ENCODE measurements around the gene CDH4. TPM values are rescaled to one million over a fixed set of nuclear protein-coding genes. Genes with fewer than 3 reads are reported as not detected.

CDH4 gene
- total and polyA plus RNA-seq, 2 of the 8 experiments (the other 6 are each of a cell fraction or from before 2014, with no cell fraction given) = 4.3 to 7.9 TPM

- ChIA-PET POLR2A (ENCODE audit: partially characterized antibody) (no interaction called here), CTCF (ENCODE audit: partially characterized antibody) (interaction anchor here (0.9 to 1.7 kb wide), 2 partner anchors 10 to 55 kb away, joined by 3 to 4 read pairs; no protein-coding TSS in a partner anchor)
- Histone ChIP-seq H2AK5ac (ENCODE audit: low read depth, low read length) (no peak overlapping the region), H3K18ac (ENCODE audit: extremely low read depth, low read length) (no peak overlapping the region), H2BK20ac (ENCODE audit: low read length) (no peak overlapping the region), H3K79me1 (ENCODE audit: low read depth, low read length) (no peaks in the 10 kb centered on the region), H4K5ac (ENCODE audit: insufficient read length, low read depth, low read length) (no peak overlapping the region), H2BK120ac (replicated peaks; ENCODE audit: low read depth, low read length) (no peak overlapping the region), H2BK15ac (ENCODE audit: low read length) (no peak overlapping the region), H3K27me3 (replicated peaks in 1 of 4; ENCODE audit: control insufficient read depth in 3 of 4, extremely low read depth in 1 of 4, insufficient read depth in 3 of 4, low read length in 3 of 4) (peaks cover 4 to 29% (median 10%) of the 10 kb centered on the region in 4 experiments), H2AFZ (ENCODE audit: low read length) (no peak overlapping the region), H2BK12ac (ENCODE audit: low read depth, low read length) (no peak overlapping the region), H3K4me2 (ENCODE audit: insufficient read depth in 1 of 2, low read depth in 2 of 2, low read length in 2 of 2) (no peak overlapping the region), H3K4ac (replicated peaks; ENCODE audit: insufficient read length, low read depth, low read length) (no peak overlapping the region), H4K8ac (ENCODE audit: extremely low read depth, insufficient read depth, low read length) (no peak overlapping the region), H2BK5ac (ENCODE audit: low read depth, low read length) (no peak overlapping the region), H4K20me1 (replicated peaks in 1 of 2; ENCODE audit: control insufficient read depth in 1 of 2, insufficient read depth in 2 of 2, low read length in 2 of 2) (no peaks in the 10 kb centered on the region), H3K4me1 (replicated peaks in 1 of 4; ENCODE audit: control insufficient read depth in 3 of 4, insufficient read depth in 4 of 4, low read length in 3 of 4) (no peaks in the 10 kb centered on the region), H4K91ac (replicated peaks; ENCODE audit: insufficient read length, low read length) (no peak overlapping the region), H3K14ac (ENCODE audit: insufficient read length) (no peak overlapping the region), H3K4me3 (ENCODE audit: extremely low read depth in 1 of 4, insufficient read depth in 2 of 4, low read depth in 3 of 4, low read length in 4 of 4) (no peak overlapping the region), H3K79me2 (ENCODE audit: control insufficient read depth in 1 of 2, insufficient read depth in 2 of 2, low read length in 2 of 2) (no peaks in the 10 kb centered on the region), H3K36me3 (ENCODE audit: control insufficient read depth in 2 of 4, insufficient read depth in 4 of 4, low read length in 3 of 4) (no peaks in the 10 kb centered on the region), H3K23ac (ENCODE audit: insufficient read length) (no peak overlapping the region), H3K27ac (ENCODE audit: low read depth, low read length) (no peak overlapping the region; the same call in 1 of the 2 replicates), H3K23me2 (ENCODE audit: low read depth, low read length) (no peaks in the 10 kb centered on the region), H3K9me3 (ENCODE audit: insufficient read depth in 2 of 2, low read depth in 1 of 2, low read length in 1 of 2) (peaks cover 0 to 1% of the 10 kb centered on the region in 2 experiments; a peak in 1 of 4 replicates), H3K9ac (replicated peaks in 1 of 4; ENCODE audit: extremely low read depth in 1 of 4, low read depth in 3 of 4, low read length in 3 of 4) (no peak overlapping the region; a peak in 1 of 7 replicates), H3K56ac (replicated peaks; ENCODE audit: insufficient read length, low read depth, low read length) (no peak overlapping the region)
- DNase-seq (ENCODE audit: low read depth in 1 of 2, low spot score in 2 of 2) = no peak
- TF ChIP-seq MAFK (IDR thresholded peaks at IDR 0.05; ENCODE audit: low read depth, low read length) (no peak), ASH2L (IDR thresholded peaks at IDR 0.05; ENCODE audit: low read length) (no peak), BACH1 (IDR thresholded peaks at IDR 0.05; ENCODE audit: low read length) (no peak), GABPA (IDR thresholded peaks at IDR 0.05; ENCODE audit: borderline replicate concordance, insufficient read depth, low read length) (no peak), USF2 (IDR thresholded peaks at IDR 0.05; ENCODE audit: low read length) (no peak), RAD21 (IDR thresholded peaks at IDR 0.05 in 1 of 2, conservative IDR thresholded peaks at IDR 0.05 in 1 of 2; ENCODE audit: low read depth in 2 of 2, low read length in 2 of 2) (no peak), CHD2 (IDR thresholded peaks at IDR 0.05; ENCODE audit: low read length) (no peak), EP300 (IDR thresholded peaks at IDR 0.05; ENCODE audit: borderline replicate concordance in 1 of 2, low read depth in 2 of 2, low read length in 2 of 2) (no peak), TAF1 (IDR thresholded peaks at IDR 0.05; ENCODE audit: low read depth, low read length) (no peak), CBX5 (IDR thresholded peaks at IDR 0.05; ENCODE audit: low read depth, low read length) (no peak), RFX5 (IDR thresholded peaks at IDR 0.05; ENCODE audit: borderline replicate concordance, low read depth, low read length) (no peak)
- WGBS, 2 experiments (ENCODE audit: extremely low coverage in 1 of 2, insufficient coverage in 1 of 2, insufficient read length in 1 of 2, insufficient replicate concordance in 2 of 2, low coverage in 1 of 2, low lambda C conversion rate in 2 of 2, missing lambda C conversion rate in 1 of 2) = 88% methylated on average over 10 of the region's 10 CpGs; no CpG with 5 or more reads in 1 of the 2 experiments
- no peak for FAIRE-seq
Measured at GRCh38 chr20:61223121-61223520, 28.9 kb upstream of the CDH4 start.

Measured in H1 (cell line).